NCI-H345 (cell line): ENCODE data around the gene FH.

Experiments used
- DNase-seq: peaks from one replicate; lab custom pipeline; 2025; lab: John Stamatoyannopoulos, UW

FH gene

DNA sequence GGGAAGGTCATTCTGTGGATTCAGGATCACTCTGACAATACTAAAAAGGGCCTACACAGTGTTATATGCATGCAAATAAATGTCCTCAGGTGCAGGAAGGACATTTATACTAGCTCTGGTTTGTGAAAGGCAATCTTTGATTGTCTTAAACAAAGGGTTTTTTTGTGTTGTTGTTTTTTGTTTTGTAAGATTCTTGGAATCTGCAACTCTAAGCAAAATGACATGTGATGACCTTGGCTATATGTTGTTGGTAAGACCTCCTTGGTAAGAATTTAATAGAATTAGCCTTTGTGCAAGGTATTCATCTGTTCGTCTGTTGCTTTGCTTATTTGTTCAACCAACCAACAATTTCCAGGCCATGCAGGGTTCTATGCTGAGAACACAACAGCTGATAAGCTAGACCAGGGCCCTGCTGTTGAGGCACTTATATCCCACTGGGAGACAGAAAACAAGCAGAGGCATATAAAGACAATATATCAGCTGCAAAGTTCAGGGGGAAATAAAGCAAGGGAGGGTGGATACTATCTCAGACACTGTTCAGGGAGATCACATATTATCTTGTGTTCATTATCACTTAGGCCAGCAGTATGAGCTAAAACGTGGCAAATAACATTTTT, 60.3 kb downstream of the FH start:
- DNase-seq = no peak

DNA sequence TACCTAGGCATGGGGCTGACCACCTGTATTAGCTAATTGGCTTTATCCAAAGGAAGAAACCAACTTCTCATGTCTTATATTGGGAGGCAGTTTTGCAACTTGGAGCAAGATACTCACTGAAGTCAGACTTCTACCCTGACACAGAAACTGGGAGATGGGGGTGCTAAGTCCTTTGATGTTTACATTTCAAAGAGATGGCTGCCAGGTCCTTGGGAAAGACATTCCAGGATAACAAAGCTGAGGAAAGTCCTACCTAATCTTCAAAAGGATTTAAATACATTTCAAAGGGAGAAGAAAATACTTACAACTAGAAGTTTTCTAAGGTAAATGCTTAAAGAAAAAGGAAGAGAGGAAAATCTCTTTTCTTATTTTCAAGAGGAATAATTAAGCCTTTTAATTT, 62.1 kb downstream of the FH start:
- no peak for DNase-seq

DNA sequence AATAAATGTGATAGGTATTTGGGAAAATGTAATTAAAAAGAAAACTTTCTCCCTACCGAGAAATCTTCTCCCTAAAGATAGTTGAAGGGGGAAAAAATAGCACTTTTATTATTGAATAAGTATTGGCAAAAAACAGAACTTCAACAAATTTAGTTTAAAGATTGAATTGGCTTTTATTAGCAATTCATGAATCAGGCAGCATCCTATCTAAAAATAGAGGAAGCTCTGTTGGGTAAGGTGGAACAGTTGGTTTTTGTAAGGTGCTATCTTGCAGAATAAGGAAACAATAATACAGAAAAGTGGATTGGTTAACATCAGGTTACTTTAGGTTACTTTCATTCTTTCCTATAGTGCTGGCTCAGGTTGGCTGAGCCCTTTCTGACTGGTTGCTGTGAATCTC, 62.8 kb downstream of the FH start:
- no peak for DNase-seq

DNA sequence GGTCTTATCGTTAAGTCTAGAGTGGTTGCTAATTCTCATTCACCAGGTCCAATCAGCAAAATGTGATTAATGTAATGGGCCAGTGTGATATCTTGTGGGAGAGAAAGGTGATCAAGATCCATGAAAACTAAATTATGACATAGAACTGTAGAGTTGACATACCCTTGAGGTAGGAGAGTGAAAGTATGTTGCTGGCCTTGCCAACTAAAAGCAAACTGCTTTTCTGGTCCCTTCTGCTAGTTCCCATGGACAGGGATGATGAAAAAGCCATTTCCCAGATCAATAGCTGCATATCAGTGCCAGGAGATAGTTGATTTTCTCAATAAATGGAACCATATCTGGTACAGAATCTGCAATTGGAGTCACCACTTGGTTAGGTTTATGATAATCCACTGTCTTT, 65.8 kb downstream of the FH start:
- DNase-seq = no peak

DNA sequence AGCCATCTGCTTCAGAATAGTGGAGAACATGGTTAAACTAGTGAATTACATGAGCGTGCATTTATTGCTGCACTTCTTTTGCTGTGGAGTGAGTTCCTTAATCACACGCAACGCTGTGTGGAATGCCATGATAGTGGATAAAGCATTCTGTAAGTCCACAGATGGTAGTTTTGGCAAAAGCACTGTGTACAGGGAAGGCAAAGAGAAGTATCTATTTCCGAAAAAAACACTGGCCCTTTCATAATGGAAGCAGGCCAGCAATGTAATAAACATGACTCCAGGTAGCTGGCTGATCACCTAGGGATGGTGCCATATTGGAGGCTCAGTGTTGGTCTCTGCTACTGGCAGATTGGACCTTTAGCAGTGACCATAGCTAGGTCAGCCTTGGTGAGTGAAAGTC, 67.6 kb downstream of the FH start:
- DNase-seq = no peak
